GM12875 (cell line): ENCODE measurements around the gene FEM1A.
A peak's percentile ranks its signal among the peaks of the same experiment; 100 is the strongest.

Experiments
- H3K4me3 ChIP-seq: one replicate; pipeline ENCODE4 v1.5.1; 2011; ENCODE audit warnings: low read depth, low read length, control low read depth
- CTCF ChIP-seq: IDR thresholded peaks from 2 replicates; pipeline ENCODE4 v1.5.1; 2011; ENCODE audit warnings: low read depth, mild to moderate bottlenecking, control low read depth, inconsistent platforms, low read length, moderate library complexity, borderline replicate concordance; ENCODE audit not compliant: insufficient read depth

Gene FEM1A

GRCh38 chr19:4807188-4807587 is 15.7 kb downstream of the FEM1A start:
- no peak overlapping the region for H3K4me3 ChIP-seq
- TF ChIP-seq CTCF, result 0 out of 2 replicates have a peak, but pooled peaks have one; percentile 14

- TF ChIP-seq CTCF, result peak; percentile 99
- no peak overlapping the region for H3K4me3 ChIP-seq
Measured at GRCh38 chr19:4811328-4812131, 20.0 kb downstream of the FEM1A start.

- no peak for TF ChIP-seq CTCF
- H3K4me3 ChIP-seq, result no peak overlapping the region
Measured at GRCh38 chr19:4814625-4815425, 23.3 kb downstream of the FEM1A start.

- TF ChIP-seq CTCF, result no peak
- H3K4me3 ChIP-seq, result no peak overlapping the region
Measured at GRCh38 chr19:4815426-4816201, 24.1 kb downstream of the FEM1A start.

- TF ChIP-seq CTCF, result no peak
- H3K4me3 ChIP-seq, result no peak overlapping the region
Measured at GRCh38 chr19:4816202-4816949, 24.8 kb downstream of the FEM1A start.

GRCh38 chr19:4816950-4817278 is 25.4 kb downstream of the FEM1A start:
- H3K4me3 ChIP-seq, result no peak overlapping the region
- TF ChIP-seq CTCF, result no peak
